SK-MEL-5 (cell line): ENCODE data around the gene ZNF165. TPM values are rescaled to one million over a fixed set of nuclear protein-coding genes. Genes with fewer than 3 reads are reported as not detected.
"Not testable (repeated sequence)": the region's sequence is repeated elsewhere in the genome, so short reads cannot be mapped to it uniquely, and the experiment has no call there.

Experiments
- DNase-seq: peaks from one replicate; pipeline ENCODE4 v3.0.0-alpha.2; 2016; ENCODE audit warnings: low read depth, low spot score
- in situ Hi-C: cut with HindIII; loops from 2 replicates; pipeline ENCODE4 v1.10.0; 2016; ENCODE audit warnings: low sequenced_read_pairs, high pct_unique_total_duplicates, low pct_unique_long_range_greater_than_20kb
- total RNA-seq: library from RNA; depleted of rRNA; stranded (reverse); fragments of >200 nt; shearing (Covaris generic); gene quantifications from 2 replicates; pipeline ENCODE4 v1.2.3, GENCODE V29; 2014; rRNA removed

ZNF165 gene
- total RNA-seq, 1 experiment from 2014 or later = 0.37 TPM

DNA sequence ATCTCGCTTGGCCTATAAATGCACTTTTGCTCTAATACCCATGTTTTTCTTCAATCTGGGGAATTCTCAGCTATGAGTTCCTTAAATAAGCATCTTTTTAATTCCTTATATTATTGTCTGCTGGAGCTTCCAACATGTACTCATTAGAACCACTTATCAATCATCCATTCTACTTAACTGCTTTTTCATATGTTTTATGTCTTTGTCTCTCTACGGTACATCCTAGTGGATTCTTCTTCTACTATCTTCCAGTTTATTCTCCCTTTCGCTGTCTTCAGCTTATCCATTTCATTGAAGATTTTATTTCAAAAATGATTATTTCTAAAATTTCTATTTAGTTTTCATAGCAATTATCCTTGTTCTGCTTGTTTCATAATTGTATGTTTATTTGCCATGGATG, 31.6 kb downstream of the ZNF165 start:
- in situ Hi-C loops = no loop called here
- no peak for DNase-seq

DNA sequence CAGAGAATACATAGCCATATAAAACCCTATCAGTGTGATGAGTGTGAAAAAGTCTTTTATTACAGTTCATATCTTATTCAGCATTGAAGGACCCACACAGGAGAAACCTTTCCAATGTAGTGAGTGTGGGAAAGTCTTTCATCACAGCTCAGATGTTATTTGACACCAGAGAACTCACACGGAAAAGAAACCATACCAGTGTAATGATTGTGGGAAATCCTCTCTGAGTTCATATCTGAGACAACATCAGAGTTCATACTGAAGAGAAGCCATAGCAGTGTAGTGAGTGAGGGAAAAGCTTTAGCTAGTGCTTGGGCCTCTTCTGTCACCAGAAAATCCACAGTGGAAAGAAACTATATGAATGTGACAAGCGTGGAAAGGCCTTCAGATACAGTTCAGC, 35.4 kb downstream of the ZNF165 start:
- in situ Hi-C loops = no loop called here

DNA sequence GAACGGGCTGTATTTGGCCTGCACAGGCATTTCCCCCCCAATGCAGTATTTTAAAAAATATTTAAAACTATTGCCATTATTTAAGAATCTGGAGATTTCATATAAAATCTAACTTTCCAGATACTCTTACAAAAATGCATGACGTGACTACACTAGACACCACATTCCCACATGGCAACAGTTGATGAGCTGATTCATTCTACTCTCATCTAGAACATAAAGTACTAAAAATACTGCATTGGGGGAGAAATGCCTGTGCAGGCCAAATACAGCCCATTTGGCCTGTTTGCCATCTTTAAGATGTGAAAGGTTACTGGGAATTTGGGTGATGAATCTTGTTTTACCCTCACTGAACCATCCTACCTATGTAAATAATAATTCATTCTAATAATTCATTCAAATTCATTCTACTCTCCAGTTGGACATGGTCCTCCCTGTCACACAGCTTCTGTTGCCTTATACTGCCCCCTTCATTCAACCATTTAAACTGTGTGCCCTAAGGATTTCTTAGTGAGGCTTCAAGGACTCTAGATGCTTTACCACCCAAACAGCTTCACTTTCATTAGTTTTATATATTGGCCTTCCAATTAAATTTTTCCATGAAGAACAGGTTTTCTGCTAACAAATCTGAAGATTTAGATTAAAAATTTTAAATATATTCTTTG, 37.1 kb downstream of the ZNF165 start:
- DNase-seq = peak; percentile 33
- in situ Hi-C loops = no loop called here

More for the DNA sequence above, 35.4 kb downstream of the ZNF165 start:
- DNase-seq = no peak

DNA sequence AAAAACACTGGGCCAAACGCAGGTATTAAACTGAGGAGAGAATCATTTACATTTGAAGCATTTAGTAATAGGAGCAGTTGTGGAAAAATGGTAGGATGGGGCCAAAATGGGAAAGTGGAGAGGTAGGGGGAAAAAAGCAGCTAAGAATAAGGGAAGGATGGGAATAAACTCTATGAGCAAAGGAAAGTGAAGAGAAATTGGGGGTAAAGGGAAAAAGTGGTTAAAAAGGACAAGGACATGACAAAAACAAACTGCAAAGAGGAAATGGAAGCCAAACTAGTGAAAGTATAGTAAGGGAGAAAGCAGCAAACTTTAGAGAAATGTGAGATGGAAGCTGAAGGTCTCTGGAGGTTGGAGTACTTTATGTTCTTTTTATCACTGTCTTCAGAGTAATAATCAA, 37.8 kb downstream of the ZNF165 start:
- in situ Hi-C loops = no loop called here
- DNase-seq = no peak

DNA sequence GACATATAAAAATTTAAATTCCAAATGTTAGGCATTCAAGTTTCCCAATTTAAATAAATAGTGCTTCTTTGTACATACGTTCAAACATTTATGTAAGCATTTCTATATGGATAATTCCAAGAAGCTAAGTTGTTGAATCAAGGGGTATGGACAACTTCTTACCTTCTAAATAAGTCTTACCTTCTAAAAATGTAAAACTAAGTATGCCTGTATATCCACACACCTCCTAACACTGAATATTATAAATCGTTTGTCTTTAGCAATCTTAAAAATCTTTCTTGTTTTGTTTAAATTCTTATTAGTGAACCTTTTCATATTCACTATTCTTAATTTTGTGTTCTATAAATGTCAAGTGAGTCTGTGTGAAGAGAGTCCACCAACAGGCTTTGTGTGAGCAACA, 41.5 kb downstream of the ZNF165 start:
- no peak for DNase-seq
- in situ Hi-C loops = no loop called here

DNA sequence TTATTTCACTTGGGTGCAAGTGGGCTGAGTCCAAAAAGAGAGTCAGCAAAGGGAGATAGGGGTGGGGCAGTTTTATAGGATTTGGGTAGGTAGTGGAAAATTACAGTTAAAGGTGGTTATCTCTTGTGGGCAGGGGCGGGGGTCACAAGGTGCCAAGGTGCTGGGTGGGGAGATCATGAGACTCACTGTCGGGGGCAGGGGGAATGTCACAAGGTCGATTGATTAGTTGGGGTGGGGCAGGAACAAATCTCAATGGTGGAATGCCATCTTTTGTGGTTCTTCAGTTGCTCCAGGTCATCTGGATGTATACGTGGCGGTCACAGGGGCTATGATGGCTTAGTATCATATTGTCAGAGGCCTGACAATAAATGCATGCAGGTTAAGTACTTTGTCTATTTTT, 41.9 kb downstream of the ZNF165 start:
- DNase-seq, in situ Hi-C loops: not testable (repeated sequence)

DNA sequence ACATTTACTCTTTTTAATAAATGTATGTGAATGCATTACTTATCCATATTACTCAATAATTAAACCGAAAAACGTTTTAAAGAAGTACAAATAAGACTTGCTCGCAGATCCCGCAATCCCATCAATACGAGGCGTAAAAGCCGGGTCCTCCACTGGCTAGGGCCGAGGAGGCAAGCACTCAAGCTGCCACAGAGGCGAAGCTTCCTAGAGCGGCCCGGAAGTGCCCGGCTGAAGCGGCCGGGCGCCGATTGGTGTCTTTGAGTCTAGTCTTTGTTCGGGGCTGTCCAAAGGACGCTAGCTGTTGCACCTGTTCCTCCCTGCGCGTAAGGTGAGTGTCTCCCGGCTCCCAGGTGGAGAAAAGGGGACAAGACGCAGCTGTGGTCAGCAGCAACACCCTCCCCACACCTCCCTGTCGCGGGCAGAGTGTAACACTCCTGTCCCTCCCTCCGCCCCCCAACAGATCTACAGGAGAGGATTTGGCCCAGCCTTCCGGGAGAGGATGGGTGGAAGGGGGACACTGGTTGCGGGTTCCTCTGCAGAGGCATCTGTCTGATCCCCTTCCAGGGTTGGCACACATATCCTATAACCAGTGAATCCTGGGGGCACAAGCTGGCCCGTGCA, 44.1 kb downstream of the ZNF165 start, which contains the start of gene ZSCAN16:
Gene ZSCAN16 (plus strand): TSS at position 260 of the 621 bp plus-strand sequence. CDS start 835 bp downstream, outside the sequence.
- DNase-seq = peak; percentile 67
- in situ Hi-C loops = no loop called here

DNA sequence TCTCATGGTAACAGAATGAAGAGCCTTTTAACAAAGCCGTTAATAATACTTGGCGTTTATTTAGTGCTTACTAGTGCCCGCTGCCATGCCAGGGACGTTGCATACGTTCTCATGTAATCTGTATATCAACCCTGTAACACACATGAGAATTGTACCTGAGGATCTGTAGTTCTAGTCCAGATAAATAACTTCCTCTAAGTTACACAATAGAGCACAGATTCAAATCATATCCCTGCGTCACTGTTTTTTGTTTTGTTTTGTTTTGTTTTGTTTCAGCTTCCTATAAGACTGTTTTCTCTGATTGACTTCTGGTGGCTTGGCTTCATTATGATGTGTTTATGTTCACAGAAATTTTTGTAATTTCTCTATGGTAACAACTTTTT, 44.6 kb downstream of the ZNF165 start:
- in situ Hi-C loops = no loop called here
- DNase-seq = no peak

DNA sequence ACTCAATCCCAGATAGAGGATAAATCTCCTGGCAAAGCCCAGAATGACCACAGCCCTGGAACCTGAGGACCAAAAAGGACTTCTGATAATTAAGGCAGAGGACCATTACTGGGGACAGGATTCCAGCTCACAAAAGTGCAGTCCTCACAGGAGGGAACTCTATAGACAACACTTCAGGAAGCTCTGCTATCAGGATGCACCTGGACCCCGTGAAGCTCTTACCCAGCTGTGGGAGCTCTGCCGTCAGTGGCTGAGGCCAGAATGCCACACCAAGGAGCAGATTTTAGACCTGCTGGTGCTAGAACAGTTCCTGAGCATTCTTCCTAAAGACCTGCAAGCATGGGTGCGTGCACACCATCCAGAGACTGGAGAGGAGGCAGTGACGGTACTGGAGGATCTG, 45.0 kb downstream of the ZNF165 start:
- in situ Hi-C loops = no loop called here
- DNase-seq = no peak

DNA sequence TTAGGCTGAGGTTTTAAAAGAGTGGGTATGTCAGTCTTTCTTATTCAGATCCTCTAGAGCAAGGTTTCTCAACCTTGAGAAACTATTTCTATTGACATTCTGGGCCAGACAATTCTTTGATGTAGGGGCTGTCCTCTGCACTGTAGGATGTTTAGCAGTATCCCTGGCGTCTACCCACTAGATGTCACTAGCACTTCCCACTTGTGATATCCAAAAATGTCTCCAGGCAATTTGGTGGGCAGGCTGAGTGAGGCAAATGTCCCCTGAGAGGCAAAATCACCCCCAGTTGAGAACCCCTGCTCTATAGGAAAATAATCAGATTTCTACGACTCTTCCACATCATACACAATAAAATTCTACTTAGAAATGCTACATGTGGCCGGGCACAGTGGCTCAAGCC, 53.6 kb downstream of the ZNF165 start:
- peak; percentile 82 for DNase-seq
- in situ Hi-C loops = no loop called here

DNA sequence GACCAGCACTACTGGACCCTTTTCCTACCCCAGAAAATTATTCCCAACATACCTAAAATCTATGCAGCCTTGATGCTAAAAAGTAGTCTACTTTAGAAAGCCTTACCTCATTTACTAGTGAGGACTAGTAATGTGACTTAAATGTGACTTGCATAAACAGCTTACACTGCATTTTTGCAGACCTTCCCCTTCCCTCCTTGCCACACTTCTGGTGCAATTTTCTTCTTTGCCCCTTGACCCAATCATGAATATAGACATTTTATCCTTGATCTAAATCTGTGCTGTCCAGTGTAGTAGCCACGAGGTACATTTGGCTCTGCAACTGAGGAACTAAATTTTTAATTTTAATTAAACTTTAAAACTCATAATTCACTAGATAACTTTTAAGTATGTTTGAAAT, 54.3 kb downstream of the ZNF165 start:
- in situ Hi-C loops = no loop called here
- DNase-seq = peak; percentile 14

DNA sequence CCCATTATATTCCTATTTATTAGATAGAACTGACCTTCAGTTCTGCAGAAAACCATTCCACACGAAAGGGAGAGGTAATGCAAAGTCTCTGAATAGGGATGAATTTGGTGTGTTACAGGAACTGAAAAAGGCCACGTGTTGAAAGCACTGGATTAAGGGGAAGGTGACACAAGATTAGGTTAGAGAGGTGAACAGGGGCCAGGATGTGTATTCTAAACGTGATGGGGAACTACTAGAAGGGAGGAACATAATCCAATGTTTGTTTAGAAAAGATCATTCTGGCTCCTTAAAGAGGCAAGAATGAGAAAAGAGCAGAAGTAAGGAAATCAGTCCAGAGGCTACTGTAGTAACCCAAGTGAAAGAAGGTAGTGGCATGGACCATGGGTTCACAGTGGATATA, 55.0 kb downstream of the ZNF165 start:
- in situ Hi-C loops = no loop called here
- no peak for DNase-seq

DNA sequence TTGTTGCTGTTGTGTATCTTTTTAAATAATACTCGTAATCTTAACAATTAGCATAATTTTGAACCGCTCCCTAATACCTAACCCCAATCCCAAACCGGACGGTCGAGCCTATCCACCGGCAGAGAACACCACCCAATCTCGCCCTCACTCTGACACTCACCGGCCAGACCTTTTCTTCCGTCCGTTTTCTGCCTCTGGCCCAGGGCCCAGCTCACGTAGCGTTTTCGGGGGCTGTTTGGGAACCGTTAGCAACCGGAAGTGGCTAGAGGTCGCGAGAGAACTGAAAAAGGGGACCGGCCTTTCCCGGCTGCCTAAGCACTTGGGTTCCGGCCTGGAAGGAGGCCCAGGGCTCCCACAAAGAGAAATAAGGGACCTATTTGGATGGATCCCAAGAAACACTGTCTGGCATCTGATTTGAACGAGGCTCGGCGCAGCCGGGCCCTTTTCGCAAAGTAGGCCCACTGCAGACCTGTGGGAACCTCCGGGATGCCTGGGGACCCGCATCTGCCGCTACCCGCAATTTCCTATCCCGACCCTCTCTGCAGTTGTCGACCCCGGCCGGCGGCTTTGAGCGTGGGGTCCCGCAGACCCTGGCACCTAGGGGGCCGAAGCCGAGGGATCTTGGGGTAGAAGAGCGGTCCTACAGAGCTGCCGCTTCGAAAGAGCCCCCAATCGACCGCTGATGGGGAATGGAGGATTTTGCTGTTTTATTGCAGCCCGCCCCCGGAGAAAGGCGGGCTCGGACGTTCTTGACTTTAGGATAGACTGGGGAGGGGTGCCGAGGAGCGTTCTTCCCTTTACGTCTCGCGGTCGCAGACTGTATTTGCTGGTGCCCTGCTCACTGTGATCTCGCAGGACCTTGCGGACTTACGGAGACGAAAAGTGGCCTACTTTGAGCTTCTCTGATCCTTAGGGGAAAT, 56.5 kb downstream of the ZNF165 start:
- peak; percentile 92 for DNase-seq
- in situ Hi-C loops = no loop called here

DNA sequence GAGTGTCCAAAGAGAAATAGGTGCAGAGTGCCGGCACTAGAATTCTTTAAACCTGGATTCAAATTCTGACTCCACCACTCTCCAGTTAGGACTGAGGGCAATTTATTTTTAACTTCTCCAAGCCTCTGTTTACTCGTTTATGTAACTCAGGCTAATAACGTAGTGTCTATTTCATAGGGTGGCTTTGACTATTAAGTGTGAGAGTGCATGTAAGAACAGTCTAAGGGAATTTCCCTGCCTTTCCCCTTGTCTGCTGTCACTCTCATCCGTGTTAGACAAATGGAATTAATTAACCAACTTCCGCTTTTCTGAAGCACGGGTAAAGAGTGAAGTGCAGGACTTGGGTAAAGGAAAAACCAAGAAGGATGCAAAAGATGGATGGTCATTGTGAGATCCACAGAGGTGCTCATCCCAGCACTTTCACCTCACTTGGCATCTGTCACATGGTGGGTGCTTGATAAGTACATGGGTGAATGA, 57.2 kb downstream of the ZNF165 start:
- in situ Hi-C loops = no loop called here
- DNase-seq = no peak

Other genes starting within 250 kb of the ZNF165 start
- not detected in 2 replicates for gene OR2B2, start 168.2 kb upstream of the ZNF165 start, total RNA-seq
- gene OR2B6, start 123.3 kb upstream of the ZNF165 start, total RNA-seq = not detected in 2 replicates
- 1.7 and 2.1 TPM in 2 replicates for gene ZSCAN16, start 44.0 kb downstream of the ZNF165 start, total RNA-seq
- gene ZKSCAN8, start 61.3 kb downstream of the ZNF165 start, total RNA-seq = 12.7 and 12.9 TPM in 2 replicates
- 9.0 and 9.9 TPM in 2 replicates for gene ZSCAN9, start 144.7 kb downstream of the ZNF165 start, total RNA-seq
- 3.5 and 4.6 TPM in 2 replicates for gene ZKSCAN4, start 171.7 kb downstream of the ZNF165 start, total RNA-seq
- not detected in 2 replicates for gene NKAPL, start 178.7 kb downstream of the ZNF165 start, total RNA-seq
- 9.3 and 11.3 TPM in 2 replicates for gene ZSCAN26, start 186.6 kb downstream of the ZNF165 start, total RNA-seq
- 3.2 and 4.1 TPM in 2 replicates for gene PGBD1, start 201.0 kb downstream of the ZNF165 start, total RNA-seq